HEK293 (cell line): Measurements from ENCODE around the gene ARPC4.

Source experiments
- KLF17 ChIP-seq: fragments of 450-650 bp; formaldehyde crosslinking; IDR thresholded peaks from 2 replicates; pipeline ENCODE4 v1.5.1; 2016; ENCODE audit warnings: missing biosample characterization, missing genetic modification characterization
- PRDM2 ChIP-seq: fragments of 450-650 bp; formaldehyde crosslinking; IDR thresholded peaks from 2 replicates; pipeline ENCODE4 v1.5.1; 2016; ENCODE audit warnings: missing biosample characterization, missing genetic modification characterization, borderline replicate concordance
- SP7 ChIP-seq: fragments of 450-650 bp; formaldehyde crosslinking; IDR thresholded peaks from 2 replicates; pipeline ENCODE4 v1.5.1; 2016; ENCODE audit warnings: missing biosample characterization, missing genetic modification characterization
- ZBTB26 ChIP-seq: fragments of 450-650 bp; formaldehyde crosslinking; optimal IDR thresholded peaks from 2 replicates; pipeline ENCODE3; 2016; ENCODE audit warnings: missing biosample characterization, mild to moderate bottlenecking, missing genetic modification characterization
- ZFP41 ChIP-seq: fragments of 450-650 bp; formaldehyde crosslinking; IDR thresholded peaks from 2 replicates; pipeline ENCODE4 v1.5.1; 2016; ENCODE audit warnings: missing biosample characterization, missing genetic modification characterization, borderline replicate concordance
- ZNF155 ChIP-seq: fragments of 450-650 bp; formaldehyde crosslinking; IDR thresholded peaks from 2 replicates; pipeline ENCODE4 v1.5.1; 2016; ENCODE audit warnings: missing biosample characterization, missing genetic modification characterization
- ZNF157 ChIP-seq: fragments of 450-650 bp; formaldehyde crosslinking; IDR thresholded peaks from 2 replicates; pipeline ENCODE4 v1.5.1; 2016; ENCODE audit warnings: missing biosample characterization, missing genetic modification characterization
- ZNF175 ChIP-seq: fragments of 450-650 bp; formaldehyde crosslinking; IDR thresholded peaks from 2 replicates; pipeline ENCODE4 v1.5.1; 2016; ENCODE audit warnings: missing biosample characterization, missing genetic modification characterization
- ZNF184 ChIP-seq: fragments of 450-650 bp; IDR thresholded peaks from 2 replicates; pipeline ENCODE4 v1.5.1; 2018; ENCODE audit warnings: missing biosample characterization, mild to moderate bottlenecking, missing genetic modification characterization
- ZNF2 ChIP-seq: fragments of 450-650 bp; formaldehyde crosslinking; IDR thresholded peaks from 2 replicates; pipeline ENCODE4 v1.5.1; 2016; ENCODE audit warnings: missing biosample characterization, missing genetic modification characterization
- ZNF266 ChIP-seq: fragments of 450-650 bp; formaldehyde crosslinking; IDR thresholded peaks from 2 replicates; pipeline ENCODE4 v1.5.1; 2016; ENCODE audit warnings: missing biosample characterization, missing genetic modification characterization, low read depth
- ZNF280C ChIP-seq: fragments of 450-650 bp; formaldehyde crosslinking; IDR thresholded peaks from 2 replicates; pipeline ENCODE4 v1.5.1; 2016; ENCODE audit warnings: missing biosample characterization, missing genetic modification characterization
- ZNF302 ChIP-seq: fragments of 450-650 bp; formaldehyde crosslinking; IDR thresholded peaks from 2 replicates; pipeline ENCODE4 v1.5.1; 2016; ENCODE audit warnings: missing biosample characterization, missing genetic modification characterization, low read depth
- ZNF335 ChIP-seq: fragments of 450-650 bp; formaldehyde crosslinking; conservative IDR thresholded peaks from 2 replicates; pipeline ENCODE4 v1.5.1; 2016; ENCODE audit warnings: missing biosample characterization, missing genetic modification characterization
- ZNF341 ChIP-seq: fragments of 450-650 bp; formaldehyde crosslinking; IDR thresholded peaks from 2 replicates; pipeline ENCODE4; 2016; ENCODE audit warnings: low read depth, missing biosample characterization, missing genetic modification characterization
- ZNF404 ChIP-seq: fragments of 450-650 bp; formaldehyde crosslinking; IDR thresholded peaks from 2 replicates; pipeline ENCODE4 v1.5.1; 2017; ENCODE audit warnings: missing biosample characterization, missing genetic modification characterization
- ZNF510 ChIP-seq: fragments of 450-650 bp; formaldehyde crosslinking; IDR thresholded peaks from 2 replicates; pipeline ENCODE4 v1.5.1; 2018; ENCODE audit warnings: mild to moderate bottlenecking, missing genetic modification characterization, missing biosample characterization; ENCODE audit not compliant: insufficient replicate concordance
- ZNF530 ChIP-seq: fragments of 450-650 bp; formaldehyde crosslinking; IDR thresholded peaks from 2 replicates; pipeline ENCODE4 v1.5.1; 2016; ENCODE audit warnings: low read depth, missing biosample characterization, missing genetic modification characterization
- ZNF548 ChIP-seq: fragments of 450-650 bp; formaldehyde crosslinking; IDR thresholded peaks from 2 replicates; pipeline ENCODE4 v1.5.1; 2016; ENCODE audit warnings: missing biosample characterization, missing genetic modification characterization
- ZNF596 ChIP-seq: fragments of 450-650 bp; IDR thresholded peaks from 2 replicates; pipeline ENCODE4 v1.5.0; 2018; ENCODE audit warnings: missing biosample characterization, mild to moderate bottlenecking, missing genetic modification characterization, moderate library complexity
- ZNF639 ChIP-seq: fragments of 450-650 bp; formaldehyde crosslinking; IDR thresholded peaks from 2 replicates; pipeline ENCODE4 v1.5.1; 2016; ENCODE audit warnings: missing biosample characterization, missing genetic modification characterization
- ZNF654 ChIP-seq: fragments of 450-650 bp; formaldehyde crosslinking; IDR thresholded peaks from 2 replicates; pipeline ENCODE4 v1.5.1; 2016; ENCODE audit warnings: low read depth, missing biosample characterization, missing genetic modification characterization
- ZNF664 ChIP-seq: fragments of 450-650 bp; formaldehyde crosslinking; IDR thresholded peaks from 2 replicates; pipeline ENCODE4 v1.5.1; 2016; ENCODE audit warnings: missing biosample characterization, missing genetic modification characterization
- ZNF701 ChIP-seq: fragments of 450-650 bp; formaldehyde crosslinking; IDR thresholded peaks from 2 replicates; pipeline ENCODE4 v1.5.1; 2016; ENCODE audit warnings: missing biosample characterization, missing genetic modification characterization
- ZNF707 ChIP-seq: fragments of 450-650 bp; formaldehyde crosslinking; IDR thresholded peaks from 2 replicates; pipeline ENCODE4 v1.5.1; 2016; ENCODE audit warnings: missing biosample characterization, missing genetic modification characterization
- ZNF768 ChIP-seq: fragments of 450-650 bp; formaldehyde crosslinking; IDR thresholded peaks from 2 replicates; pipeline ENCODE4 v1.5.1; 2018; ENCODE audit warnings: missing biosample characterization, mild to moderate bottlenecking, missing genetic modification characterization
- ZNF843 ChIP-seq: fragments of 450-650 bp; formaldehyde crosslinking; IDR thresholded peaks from 2 replicates; pipeline ENCODE4 v1.5.1; 2016; ENCODE audit warnings: missing biosample characterization, missing genetic modification characterization
- ZSCAN16 ChIP-seq: fragments of 450-650 bp; formaldehyde crosslinking; IDR thresholded peaks from 2 replicates; pipeline ENCODE4 v1.5.1; 2016; ENCODE audit warnings: missing biosample characterization, missing genetic modification characterization
- ZSCAN30 ChIP-seq: fragments of 450-650 bp; IDR thresholded peaks from 2 replicates; pipeline ENCODE4 v1.5.1; 2018; ENCODE audit warnings: missing biosample characterization, mild to moderate bottlenecking, missing genetic modification characterization, moderate library complexity

Gene ARPC4

GRCh38 chr3:9843715-9844438 is 51.0 kb downstream of the ARPC4 start, which contains the start of gene RPUSD3 (continued):
- TF ChIP-seq PRDM2 (tag by site-specific recombination) (no peak), ZBTB26 (peak; percentile 61), ZSCAN30 (tag by site-specific recombination) (peak; percentile 27; the same call in 1 of the 2 replicates), ZNF155 (tag by site-specific recombination) (no peak), ZNF596 (tag by site-specific recombination) (no peak), ZNF266 (no peak), ZNF335 (tag by site-specific recombination) (peak; percentile 99), ZNF2 (peak; percentile 62), ZNF157 (no peak), ZNF341 (tag by site-specific recombination) (no peak), ZNF280C (no peak), ZNF654 (no peak), ZNF548 (no peak), ZNF510 (tag by site-specific recombination) (no peak), ZNF175 (no peak), ZNF302 (tag by site-specific recombination) (no peak), ZNF768 (tag by site-specific recombination) (peak; percentile 58; the same call in 1 of the 2 replicates), ZSCAN16 (tag by site-specific recombination) (no peak), ZNF404 (tag by site-specific recombination) (no peak), ZNF701 (no peak), ZFP41 (tag by site-specific recombination) (no peak), SP7 (tag by site-specific recombination) (peak; percentile 60), ZNF707 (tag by site-specific recombination) (no peak), ZNF843 (no peak), KLF17 (tag by site-specific recombination) (no peak; the same call in 1 of the 2 replicates), ZNF639 (tag by site-specific recombination) (no peak), ZNF664 (tag by site-specific recombination) (no peak), ZNF530 (tag by site-specific recombination) (no peak), ZNF184 (0 out of 2 replicates have a peak, but pooled peaks have one; percentile 39)
